Progenitor cell of endocrine pancreas (in vitro differentiated cells): ENCODE measurements around the gene TEX261. TPM values are rescaled to one million over a fixed set of nuclear protein-coding genes. Genes with fewer than 3 reads are reported as not detected.

Source experiments
- DNase-seq: peaks from one replicate; pipeline ENCODE4 v3.0.0; 2021; ENCODE audit warnings: low spot score; ENCODE audit not compliant: unreplicated experiment
- H3K27ac Mint-ChIP-seq: 2 replicates; pipeline ENCODE4 v1.8.0; 2021; ENCODE audit warnings: mild to moderate bottlenecking, moderate library complexity, mixed read lengths
- H3K27me3 Mint-ChIP-seq: 2 replicates; pipeline ENCODE4 v1.8.0; 2021; ENCODE audit warnings: mixed read lengths
- H3K36me3 Mint-ChIP-seq: 2 replicates; pipeline ENCODE4 v1.8.0; 2022; ENCODE audit warnings: mixed read lengths; ENCODE audit not compliant: insufficient read depth
- H3K4me1 Mint-ChIP-seq: 2 replicates; pipeline ENCODE4 v1.8.0; 2021; ENCODE audit warnings: low read depth, mixed read lengths
- H3K4me3 Mint-ChIP-seq: 2 replicates; pipeline ENCODE4 v1.8.0; 2021; ENCODE audit warnings: low read depth, mild to moderate bottlenecking, moderate library complexity, mixed read lengths
- H3K9me3 Mint-ChIP-seq: 2 replicates; pipeline ENCODE4 v1.8.0; 2021; ENCODE audit warnings: low read depth, mixed read lengths
- CTCF ChIP-seq: fragments of 200-600 bp; sonication (generic); IDR thresholded peaks from one replicate; pipeline ENCODE4 v1.5.0; 2021; ENCODE audit warnings: antibody characterized with exemption, mild to moderate bottlenecking; ENCODE audit not compliant: unreplicated experiment
- total RNA-seq: library from RNA; stranded (reverse); gene quantifications from 2 replicates; pipeline ENCODE4 v1.2.1, GENCODE V29; 2021

TEX261 gene
- total RNA-seq, 1 donor from 2014 or later, result 36.9 TPM

DNA sequence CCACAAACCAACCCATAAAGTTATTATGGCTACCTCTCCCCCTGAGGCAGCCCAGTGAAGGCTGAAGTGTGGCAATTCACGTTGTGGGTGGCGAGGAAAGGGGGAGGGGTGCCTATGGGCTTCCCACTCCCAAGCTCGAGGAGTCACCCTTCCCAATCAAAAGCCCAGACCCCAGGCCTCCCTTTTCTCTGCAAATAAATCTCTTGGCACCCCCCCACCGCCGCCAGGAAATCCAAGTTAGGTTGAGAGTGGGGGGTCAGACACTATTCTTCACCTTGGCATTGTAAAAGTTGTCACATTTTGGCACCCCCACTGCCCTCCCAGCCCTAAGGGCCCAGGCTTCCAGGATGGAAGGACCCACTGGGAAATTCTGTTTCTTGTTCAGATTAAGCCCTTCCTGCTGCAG lies 9.4 kb downstream of the TEX261 start:
- Mint-ChIP-seq H3K36me3 (peaks cover 14% of the 10 kb centered on the region), H3K4me1 (no peaks in the 10 kb centered on the region), H3K27ac (no peak overlapping the region), H3K4me3 (no peak overlapping the region), H3K9me3 (no peaks in the 10 kb centered on the region), H3K27me3 (no peaks in the 10 kb centered on the region)
- TF ChIP-seq CTCF, result no peak
- DNase-seq, result no peak

DNA sequence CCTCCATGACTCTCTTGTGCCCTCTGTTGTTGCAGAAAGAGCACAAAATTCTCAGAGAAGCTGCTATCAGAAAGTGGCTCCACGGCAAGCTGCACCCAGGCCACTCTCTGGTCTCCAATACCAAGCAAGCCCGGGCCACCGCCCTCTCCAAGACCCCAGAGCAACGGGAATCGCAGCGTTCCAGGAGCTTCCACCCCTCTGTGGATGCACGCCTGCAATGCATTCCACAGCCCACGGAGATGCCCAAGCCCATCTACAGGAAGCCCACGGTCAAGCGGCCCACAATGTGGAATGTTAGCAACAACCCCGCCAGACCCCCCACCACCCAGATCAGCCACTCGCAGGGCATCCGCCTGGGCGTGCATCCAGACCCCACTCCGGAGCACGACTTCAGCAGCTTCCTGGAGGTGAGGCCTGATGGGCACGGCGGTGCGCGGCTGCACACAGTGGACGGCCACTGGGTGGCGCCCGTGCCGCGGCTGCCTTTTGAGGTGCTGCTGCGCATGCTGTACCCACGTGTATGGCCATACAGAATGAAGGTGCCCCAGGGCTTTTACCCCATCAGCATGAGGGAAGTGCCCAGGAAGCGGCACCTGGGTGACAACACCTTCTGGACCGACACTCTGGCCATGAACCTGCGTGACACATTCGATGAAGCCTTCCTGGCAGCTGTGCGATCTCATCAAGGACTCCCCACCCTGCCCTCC lies 9.9 kb downstream of the TEX261 start:
- peak; percentile 87 for TF ChIP-seq CTCF
- H3K4me3 Mint-ChIP-seq, result no peak overlapping the region

GRCh38 chr2:70984228-70984575 lies 10.5 kb downstream of the TEX261 start:
- no peaks in the 10 kb centered on the region for H3K4me1 Mint-ChIP-seq
- no peaks in the 10 kb centered on the region for H3K27me3 Mint-ChIP-seq
- H3K36me3 Mint-ChIP-seq, result peaks cover 12% of the 10 kb centered on the region
- no peak for DNase-seq
- no peak for TF ChIP-seq CTCF
- no peak overlapping the region for H3K4me3 Mint-ChIP-seq
- H3K27ac Mint-ChIP-seq, result no peak overlapping the region
- H3K9me3 Mint-ChIP-seq, result no peaks in the 10 kb centered on the region

More for the DNA sequence above, 9.9 kb downstream of the TEX261 start:
- H3K27me3 Mint-ChIP-seq, result no peaks in the 10 kb centered on the region
- H3K4me1 Mint-ChIP-seq, result no peaks in the 10 kb centered on the region
- no peak overlapping the region for H3K27ac Mint-ChIP-seq
- peaks cover 14% of the 10 kb centered on the region for H3K36me3 Mint-ChIP-seq
- no peaks in the 10 kb centered on the region for H3K9me3 Mint-ChIP-seq
- DNase-seq, result peak; percentile 61

DNA sequence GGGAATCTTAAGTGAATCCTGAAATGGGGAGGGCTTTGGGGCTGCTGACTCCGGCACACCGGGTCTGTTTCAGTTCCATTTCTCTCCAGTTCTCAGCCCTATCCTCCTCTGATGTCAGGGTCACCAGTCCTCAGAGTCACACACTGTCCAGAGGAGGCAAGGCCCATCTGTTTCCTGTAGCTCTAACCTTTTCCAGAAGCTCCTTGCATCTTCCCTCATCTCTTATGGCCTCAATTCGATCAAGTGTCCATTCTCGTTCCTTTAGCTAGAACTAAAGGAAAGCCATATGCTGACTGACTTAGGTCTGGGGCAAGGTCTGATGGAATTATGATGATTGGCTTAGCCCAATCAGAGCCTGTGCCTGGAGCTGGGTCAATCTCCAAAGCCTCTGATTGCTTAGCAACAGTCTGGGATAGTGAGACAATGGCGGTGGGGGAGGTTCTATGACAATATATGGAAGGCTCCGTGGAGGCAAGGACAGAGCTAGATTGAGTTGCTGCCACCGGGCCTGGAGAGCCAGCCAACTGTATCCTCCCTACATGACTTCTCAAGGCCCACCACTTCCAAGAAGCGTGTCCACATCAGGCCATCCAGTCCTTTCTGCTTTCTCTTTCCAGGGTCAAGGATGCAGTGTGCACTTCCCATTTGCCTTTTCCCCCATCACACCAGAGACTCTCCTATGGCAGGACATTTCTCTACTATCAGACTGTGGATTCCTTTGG lies 11.0 kb downstream of the TEX261 start:
- Mint-ChIP-seq H3K27ac (no peak overlapping the region), H3K4me3 (no peak overlapping the region), H3K27me3 (no peaks in the 10 kb centered on the region), H3K9me3 (no peaks in the 10 kb centered on the region), H3K4me1 (no peaks in the 10 kb centered on the region), H3K36me3 (peaks cover 11% of the 10 kb centered on the region)
- DNase-seq, result no peak
- TF ChIP-seq CTCF, result no peak

DNA sequence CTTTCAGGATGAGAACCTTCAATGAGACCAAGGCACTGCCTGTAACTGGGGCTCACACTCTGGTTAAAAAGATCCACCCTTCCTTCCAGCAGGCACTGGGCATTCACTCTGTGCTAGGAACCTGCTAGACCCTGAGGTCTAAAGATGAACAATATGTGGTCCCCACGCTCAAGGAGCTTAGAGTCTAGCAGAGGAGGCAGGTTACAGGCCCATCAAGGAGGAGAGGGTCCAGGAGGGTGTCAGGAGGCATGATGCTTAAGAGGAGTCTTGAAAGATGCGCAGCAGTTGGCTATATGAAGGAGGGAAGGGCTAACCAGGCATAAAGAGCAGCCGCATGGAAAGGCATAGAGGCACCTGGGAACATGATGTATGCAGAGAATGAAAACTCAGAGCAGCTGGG lies 11.7 kb downstream of the TEX261 start:
- DNase-seq, result no peak
- peaks cover 2% of the 10 kb centered on the region for H3K4me1 Mint-ChIP-seq
- peaks cover 11% of the 10 kb centered on the region for H3K36me3 Mint-ChIP-seq
- TF ChIP-seq CTCF, result no peak
- H3K27me3 Mint-ChIP-seq, result no peaks in the 10 kb centered on the region
- H3K9me3 Mint-ChIP-seq, result no peaks in the 10 kb centered on the region
- H3K4me3 Mint-ChIP-seq, result no peak overlapping the region
- no peak overlapping the region for H3K27ac Mint-ChIP-seq
